Measurements from ENCODE around the gene NEK1.

GRCh38 chr4:169619518-169619957 is 7.2 kb upstream of the NEK1 start:
- no peak for TF ChIP-seq EZH2 (IDR thresholded peaks at IDR 0.05; ENCODE audit: borderline replicate concordance, insufficient read depth, low read depth, low read length, poor library complexity, severe bottlenecking)
- TF ChIP-seq, protein P1, sequence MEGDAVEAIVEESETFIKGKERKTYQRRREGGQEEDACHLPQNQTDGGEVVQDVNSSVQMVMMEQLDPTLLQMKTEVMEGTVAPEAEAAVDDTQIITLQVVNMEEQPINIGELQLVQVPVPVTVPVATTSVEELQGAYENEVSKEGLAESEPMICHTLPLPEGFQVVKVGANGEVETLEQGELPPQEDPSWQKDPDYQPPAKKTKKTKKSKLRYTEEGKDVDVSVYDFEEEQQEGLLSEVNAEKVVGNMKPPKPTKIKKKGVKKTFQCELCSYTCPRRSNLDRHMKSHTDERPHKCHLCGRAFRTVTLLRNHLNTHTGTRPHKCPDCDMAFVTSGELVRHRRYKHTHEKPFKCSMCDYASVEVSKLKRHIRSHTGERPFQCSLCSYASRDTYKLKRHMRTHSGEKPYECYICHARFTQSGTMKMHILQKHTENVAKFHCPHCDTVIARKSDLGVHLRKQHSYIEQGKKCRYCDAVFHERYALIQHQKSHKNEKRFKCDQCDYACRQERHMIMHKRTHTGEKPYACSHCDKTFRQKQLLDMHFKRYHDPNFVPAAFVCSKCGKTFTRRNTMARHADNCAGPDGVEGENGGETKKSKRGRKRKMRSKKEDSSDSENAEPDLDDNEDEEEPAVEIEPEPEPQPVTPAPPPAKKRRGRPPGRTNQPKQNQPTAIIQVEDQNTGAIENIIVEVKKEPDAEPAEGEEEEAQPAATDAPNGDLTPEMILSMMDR (IDR thresholded peaks at IDR 0.05) = peak; percentile 73

Data from B cell (primary cell).